Stimulated activated CD8-positive, alpha-beta memory T cell treated with anti-CD3 and anti-CD28 coated beads, Interleukin-2, amount 100 ng/mL, for 1 hour (primary cell): ENCODE measurements around the gene CD36.

Source experiments
- DNase-seq, 2 donors: peaks; one replicate each; pipeline ENCODE4 v3.0.0-alpha.2; 2020; ENCODE audit warnings: low read depth in 2 of 2

The CD36 gene

DNA sequence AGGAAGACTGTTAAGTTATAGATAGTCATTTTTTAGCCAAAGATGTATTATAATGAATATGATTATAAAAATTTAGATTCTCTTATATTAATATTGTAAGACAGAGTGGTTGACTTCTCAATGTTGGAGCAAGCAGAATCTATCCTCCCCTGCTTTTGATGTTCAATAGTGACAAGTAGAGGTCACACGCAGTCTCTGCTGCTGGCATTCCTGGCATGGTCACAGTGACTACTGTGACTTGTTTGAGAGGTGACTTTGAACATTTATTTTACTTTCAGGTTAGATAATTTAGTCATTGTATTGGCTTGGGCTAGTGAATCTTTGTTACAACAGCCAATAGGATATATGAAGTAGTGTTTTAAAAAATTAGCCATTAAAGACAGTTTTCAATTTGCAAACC lies 13.7 kb upstream of the CD36 start:
- no peak for DNase-seq

DNA sequence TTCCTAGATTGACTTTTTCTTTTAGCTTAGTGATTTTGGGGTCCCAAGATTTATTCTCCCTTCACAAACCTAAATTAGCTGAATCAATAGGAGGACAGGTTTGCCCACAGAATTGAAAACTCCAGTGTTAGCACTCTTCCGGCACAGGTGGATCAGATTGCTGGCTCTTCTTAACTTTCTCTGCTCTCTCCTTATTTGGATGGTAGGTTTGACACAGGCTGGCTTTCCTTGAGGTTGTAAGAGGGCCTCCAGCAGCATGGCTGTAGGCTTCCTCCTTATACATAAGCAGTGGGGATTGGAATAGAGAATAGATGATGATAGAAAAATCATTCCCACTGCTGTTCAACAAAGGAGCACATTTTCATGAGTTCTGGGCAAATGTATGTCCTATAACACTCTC lies 9.4 kb upstream of the CD36 start:
- no peak for DNase-seq

DNA sequence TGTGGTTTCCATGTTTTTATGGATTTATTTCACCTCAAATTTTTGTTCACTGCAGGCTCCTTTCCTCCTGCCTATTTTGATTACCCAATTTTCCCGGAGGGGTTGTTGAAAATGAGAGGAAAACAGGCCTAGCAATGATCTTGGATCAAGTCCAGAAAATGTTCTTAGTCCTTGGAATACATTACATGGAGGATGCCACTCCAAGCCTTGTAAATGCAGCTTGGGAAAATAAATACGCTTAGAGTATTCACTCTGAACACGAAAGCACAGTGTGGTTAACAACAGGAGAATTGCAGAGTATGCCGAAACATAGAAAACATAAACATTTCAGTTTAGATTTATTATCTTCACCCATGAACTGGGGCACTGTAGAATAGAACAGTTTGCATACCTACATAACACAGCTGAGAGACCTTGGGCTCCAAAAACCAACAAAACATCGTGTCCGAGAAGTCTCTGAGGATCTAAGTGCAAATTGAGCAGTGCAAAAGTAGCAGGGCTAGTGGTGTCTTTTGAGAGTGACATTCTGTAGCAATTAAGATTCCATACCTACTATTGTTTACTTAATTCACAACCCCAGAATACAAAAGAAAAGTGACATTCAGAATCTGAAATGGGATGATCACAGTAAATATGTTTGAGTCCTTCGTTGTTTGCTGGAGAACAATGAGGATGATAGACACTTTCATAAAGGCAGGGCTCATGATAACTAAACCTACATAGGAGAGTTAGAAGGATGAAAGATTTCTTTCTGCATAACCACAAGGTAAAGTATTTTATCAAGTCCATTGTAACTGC lies 7.6 kb upstream of the CD36 start:
- no peak for DNase-seq

DNA sequence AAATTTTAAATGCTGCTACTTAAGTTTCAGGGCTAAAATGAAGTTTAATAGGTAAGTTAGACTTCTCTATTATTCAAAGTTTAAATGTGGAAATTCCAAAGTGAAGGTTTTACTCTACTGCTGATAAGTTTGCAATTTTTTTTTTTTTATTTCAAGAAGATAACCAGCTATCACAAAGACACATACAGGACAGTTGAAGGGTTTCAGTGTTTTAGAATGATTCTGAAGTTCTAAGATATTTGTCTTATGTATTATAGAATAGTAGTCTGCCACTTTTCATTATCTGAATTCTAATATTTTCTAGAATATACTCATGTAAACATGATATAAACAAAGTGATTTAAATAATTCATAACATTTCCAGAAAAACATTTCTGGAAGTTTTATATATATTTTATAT lies 7.0 kb upstream of the CD36 start:
- DNase-seq: no peak

DNA sequence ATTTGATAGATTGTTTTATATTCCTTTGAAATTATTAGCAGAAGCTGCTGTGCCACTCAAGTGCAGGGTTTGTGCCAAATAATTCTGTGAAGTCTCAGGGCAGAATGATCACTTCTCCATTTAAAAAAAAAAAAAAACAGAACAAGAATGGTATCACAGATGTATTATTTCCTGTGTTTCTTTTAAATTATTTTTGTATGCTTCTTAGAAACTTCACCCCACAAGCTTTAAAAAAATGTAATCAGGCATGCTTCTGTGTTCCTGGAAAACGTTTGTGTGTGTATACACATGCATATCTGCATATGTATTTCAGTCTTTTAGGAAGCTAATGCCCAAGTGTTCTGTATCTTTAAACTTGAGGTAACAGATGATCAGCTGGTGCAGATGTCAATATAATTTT lies 6.3 kb upstream of the CD36 start:
- no peak for DNase-seq

DNA sequence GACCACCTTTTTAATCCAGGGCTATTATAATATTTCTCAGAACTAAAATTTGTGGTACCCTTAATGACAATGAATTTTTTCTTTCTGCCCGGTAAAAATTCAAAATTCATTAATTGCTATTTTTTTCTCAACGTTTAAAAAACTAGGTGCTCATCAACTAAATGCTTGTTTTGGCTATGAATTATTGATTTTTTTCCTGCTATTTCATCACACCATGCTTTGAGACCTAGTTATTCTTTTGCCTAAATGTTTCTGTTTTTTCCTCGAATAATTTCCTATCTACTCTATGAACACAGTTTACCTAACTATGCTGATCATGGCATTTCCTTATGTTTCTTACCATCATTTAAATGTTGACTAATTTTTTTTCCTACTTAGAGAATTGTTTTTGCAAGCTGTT lies 5.6 kb upstream of the CD36 start:
- DNase-seq: no peak

DNA sequence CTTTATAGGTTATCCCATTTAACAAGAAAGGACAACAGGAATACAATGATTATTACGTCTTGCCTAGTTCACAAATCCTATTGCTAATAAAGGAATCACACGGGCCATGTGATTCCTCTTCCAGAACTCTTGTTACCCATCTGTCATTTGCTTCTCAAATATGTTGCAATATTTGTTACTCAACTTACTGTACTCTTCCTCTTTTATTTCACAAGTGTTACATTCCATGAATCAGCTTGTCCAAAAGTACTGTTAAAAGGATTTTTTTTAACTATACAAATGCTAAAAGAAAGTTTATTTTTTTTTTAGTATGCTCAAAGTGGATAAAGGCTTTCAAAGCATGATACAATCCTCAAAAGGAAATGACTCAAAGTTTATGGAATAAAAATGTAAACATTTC lies 3.9 kb upstream of the CD36 start:
- DNase-seq: no peak

DNA sequence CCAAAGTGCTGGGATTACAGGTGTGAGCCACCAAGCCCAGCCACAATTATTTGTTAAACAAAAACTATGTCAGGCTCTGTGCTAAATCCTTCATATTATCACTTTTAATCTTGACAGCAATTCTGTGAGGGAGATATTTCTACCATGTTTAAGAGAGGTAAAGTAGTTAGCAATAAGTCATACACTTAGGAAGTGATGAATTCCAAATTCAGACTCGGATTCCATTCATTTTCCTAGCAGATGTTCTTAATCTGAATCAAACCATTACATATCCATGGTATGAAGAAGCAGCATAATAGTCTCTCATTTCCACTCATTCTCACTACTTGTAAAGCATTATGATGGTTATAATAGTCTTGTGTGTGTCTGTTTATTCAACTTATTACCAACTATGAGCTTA lies 2.9 kb upstream of the CD36 start:
- DNase-seq: no peak

DNA sequence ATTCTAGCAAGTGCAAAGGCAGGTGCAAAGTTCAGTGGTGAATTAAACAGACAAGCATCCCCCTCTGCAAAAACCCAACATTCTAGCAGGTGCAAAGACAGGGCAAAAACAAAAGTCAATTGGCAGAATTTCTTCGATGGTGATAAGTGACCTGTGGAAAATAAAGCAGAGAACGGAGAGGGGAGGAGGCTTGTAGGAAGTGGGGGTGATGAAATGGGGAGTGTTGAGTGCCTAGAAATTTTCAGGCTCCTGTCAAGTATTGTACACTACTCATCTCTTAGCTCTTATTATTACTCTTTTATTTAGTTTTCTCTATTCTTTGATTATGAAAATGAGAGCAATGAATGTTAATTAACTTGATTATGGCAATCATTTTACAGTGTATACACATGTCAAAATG lies 2.4 kb upstream of the CD36 start:
- DNase-seq: no peak

DNA sequence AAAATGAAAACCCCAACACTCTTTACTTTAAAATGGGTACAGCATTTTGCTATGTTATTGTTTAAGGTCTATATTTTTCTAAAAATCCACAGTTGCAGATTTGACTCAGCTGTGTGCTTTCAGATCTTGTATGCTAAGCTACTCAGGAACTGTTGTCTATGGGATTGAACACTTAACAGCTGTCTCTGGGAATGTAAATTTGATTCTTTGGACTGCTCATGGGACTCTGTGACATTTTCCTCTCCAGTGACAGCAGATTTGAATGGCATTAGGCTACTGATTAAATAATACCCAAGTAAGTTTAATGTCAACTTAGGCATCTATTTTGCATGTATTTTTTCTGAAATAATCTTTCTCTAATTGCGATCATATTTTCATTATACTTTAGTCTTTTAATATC lies 1.7 kb upstream of the CD36 start:
- DNase-seq: no peak

DNA sequence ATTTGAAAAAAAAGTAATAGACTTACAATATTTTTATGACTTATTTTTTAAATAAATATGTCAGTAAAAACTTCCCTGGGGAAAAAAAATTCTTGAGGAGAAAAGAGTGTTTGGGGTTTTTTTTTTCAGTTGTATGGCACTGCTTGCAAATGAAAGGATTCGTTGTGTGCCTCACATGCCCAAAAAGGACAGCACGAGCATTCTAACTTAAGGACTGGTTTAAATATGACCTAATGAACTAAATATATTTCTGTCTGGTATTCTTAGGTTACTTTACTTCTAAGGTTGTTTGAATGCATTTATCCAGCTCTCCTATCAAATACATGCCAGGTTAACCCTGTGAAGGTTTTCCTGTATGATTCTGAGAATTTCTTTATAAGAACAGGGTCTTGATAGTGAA lies 988 bp upstream of the CD36 start:
- no peak for DNase-seq

DNA sequence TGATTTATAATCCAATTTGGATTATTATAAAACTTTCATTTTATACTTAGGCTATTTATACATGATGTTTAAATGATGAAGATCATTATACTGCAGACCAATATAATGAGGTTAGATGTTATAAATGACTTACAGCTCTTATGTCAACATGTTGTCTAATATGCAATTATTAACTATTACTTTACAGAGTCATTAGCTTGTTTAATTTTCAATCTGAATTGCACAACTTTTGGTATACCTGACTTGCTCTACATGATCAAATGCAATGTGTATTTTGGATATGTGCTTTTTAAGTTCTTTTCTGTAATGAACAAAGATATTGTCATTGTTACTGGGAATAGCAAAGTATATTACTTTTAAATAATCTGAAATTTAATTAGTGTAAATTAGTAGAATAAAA lies 569 bp downstream of the CD36 start:
- DNase-seq: no peak

DNA sequence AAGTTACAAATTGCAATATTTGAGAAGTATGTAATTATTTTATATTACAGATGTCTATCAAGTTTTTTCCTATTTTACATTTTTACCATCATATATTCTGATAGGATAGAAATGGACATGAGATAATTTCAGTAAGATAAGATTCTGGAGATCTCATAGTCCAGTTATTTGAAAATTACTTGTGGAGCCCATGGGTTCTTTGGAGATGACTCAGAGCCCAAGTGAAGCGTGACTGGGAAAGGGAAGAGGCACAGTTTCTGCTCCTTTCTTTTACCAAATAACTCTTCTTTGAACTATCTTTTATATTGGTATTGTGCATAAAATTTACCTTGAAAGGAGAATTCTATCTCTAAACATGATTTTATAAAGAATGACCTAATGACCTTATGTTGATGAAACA lies 2.4 kb downstream of the CD36 start:
- no peak for DNase-seq

DNA sequence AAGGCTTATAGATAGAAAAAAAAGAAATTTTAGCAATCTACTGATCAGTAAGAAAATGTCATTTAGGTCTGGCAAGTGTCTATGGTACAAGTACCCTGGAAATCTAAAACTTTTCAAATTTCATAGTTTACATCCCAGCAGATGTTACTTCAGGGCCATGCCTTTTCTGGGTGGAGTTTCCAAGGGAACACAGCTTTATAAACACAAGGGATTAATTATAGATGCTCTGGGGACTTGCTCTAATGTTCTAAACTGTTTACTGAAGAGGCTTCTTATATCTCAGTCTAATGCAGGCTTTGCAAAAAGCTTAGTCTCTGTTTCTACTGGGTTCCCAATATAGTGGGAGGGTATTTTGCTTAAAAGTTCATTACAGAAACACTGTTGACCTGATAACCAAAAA lies 3.1 kb downstream of the CD36 start:
- DNase-seq: no peak

DNA sequence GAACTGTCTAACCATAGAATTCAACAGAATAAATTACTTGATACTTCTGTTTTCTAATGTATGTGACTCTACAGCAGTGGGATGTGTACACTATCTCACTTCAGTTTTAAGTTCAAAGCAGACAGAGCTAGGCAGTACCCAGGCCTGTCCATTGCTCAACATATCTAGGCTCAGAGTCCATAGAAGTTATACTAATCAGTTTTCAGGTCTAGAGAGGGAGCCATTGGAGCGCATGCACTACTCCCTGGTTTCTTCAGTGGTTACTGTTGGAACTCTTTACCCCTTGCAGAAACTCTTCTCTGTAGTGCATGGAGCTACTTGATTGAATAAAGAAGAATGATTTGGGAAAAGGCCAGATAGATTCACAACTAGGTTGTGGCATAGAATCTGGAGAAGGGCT lies 4.4 kb downstream of the CD36 start:
- no peak for DNase-seq

DNA sequence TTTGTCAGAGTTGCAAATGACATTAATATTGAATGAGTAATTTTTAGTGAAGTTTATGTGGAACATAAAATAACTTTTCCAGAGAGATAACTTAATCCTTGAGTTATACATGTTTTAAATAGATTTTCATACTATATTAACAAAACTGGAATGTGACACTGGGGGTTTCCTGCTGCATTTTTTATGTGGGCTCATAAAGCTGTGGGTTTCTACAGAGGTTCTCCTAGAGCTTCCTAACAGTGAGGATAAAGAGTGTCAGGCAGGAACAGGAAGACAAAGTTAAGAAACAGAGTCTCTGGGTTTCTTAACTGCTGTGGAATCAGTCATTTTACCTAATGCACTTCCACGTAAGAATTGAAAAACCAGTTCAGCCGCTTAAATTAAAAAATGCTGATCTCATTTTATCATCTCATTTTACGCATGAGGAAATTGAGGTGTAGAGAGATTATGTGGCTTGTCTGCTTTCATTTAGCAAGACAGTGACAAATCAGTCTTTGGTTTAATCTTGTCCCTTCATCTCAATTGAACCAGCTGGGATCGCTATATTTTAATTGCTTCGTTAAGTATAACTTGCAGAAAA lies 5.0 kb downstream of the CD36 start:
- DNase-seq: no peak

DNA sequence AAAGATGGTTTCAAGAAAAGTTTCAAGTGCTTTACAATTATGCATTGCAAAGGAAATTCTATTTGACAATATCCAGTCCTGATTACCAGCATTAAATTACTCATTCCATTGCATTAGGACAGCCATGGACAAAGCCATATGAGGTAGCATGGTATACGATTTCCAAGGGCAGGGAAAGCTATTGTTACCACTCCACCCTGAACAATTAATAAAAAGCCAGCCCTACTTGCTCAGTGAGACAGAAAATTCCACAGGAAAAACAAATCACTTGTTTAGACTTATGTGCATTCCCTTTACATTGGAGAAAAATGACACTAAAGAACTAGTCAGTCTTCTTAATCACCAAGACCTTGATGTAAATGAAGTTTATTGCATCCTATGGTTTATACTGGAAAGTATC lies 5.6 kb downstream of the CD36 start:
- no peak for DNase-seq

DNA sequence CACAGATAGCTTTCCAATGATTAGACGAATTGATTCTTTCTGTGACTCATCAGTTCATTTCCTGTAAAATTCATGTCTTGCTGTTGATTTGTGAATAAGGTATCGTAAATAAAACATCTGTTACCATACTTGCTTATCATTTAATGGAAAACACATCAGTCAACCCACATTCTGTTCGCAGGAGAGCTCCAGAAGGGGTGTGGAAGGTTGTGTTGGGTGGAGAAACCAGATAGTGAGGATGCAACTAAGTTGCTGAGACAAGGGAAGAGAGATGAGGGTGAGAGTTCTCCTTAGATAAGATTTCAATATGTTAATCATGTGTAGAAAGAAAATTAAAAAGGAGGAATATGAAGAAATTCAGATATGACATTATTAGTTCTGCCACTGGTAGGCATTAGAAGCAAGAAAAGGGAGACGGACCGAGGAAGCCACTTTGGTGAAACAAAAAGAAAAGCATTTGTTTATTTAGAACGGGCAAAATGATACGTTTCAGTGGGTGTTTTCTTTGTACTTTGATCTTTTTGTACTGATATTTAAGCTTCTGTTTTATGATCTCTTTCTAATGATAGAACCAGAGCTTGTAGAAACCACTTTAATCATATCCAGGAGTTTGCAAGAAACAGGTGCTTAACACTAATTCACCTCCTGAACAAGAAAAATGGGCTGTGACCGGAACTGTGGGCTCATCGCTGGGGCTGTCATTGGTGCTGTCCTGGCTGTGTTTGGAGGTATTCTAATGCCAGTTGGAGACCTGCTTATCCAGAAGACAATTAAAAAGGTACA lies 7.8 kb downstream of the CD36 start:
- DNase-seq: no peak

DNA sequence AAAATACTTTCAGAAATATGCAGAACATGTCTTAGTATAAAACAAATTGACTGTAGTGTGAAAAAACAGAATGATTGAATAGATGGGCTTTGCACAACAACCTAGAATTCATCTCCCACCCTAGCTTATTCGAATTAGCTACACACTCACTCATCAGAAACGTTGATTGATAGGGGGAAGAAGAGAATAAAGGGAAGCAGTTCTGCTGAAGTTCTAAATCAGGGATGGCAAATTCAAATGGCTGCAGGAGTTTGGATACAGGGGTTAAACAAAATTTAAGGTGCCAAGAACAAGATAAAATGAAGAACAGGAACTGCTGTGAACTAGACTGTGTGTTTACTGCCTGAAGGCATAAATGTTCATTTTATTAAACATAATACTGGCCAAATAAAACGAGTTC lies 9.0 kb downstream of the CD36 start:
- DNase-seq: no peak

DNA sequence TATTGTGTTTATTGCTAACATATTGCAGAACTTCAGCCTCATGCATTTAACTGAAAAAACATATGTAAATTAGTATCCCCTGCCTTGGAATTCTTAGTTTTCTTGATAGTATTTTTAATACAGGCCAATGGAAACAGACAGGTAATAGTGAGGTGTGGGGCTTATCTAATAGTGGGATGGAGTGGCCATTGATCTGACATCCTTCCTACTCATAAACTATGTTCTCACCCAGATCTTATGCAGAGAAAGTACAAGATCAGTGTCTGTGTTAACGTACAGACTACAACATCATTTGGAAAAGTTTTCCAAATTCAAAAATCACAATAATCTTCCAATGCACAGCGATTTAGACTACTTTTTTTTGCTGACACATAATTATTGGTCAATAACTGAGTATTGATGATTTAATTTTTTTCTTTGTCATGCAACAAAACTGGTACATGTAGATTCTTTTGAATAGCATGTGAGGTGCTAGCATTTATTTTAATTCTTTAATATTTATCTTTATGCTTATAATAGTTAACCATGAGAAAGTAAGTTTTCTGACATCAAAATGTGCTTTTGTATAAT lies 9.7 kb downstream of the CD36 start:
- no peak for DNase-seq

DNA sequence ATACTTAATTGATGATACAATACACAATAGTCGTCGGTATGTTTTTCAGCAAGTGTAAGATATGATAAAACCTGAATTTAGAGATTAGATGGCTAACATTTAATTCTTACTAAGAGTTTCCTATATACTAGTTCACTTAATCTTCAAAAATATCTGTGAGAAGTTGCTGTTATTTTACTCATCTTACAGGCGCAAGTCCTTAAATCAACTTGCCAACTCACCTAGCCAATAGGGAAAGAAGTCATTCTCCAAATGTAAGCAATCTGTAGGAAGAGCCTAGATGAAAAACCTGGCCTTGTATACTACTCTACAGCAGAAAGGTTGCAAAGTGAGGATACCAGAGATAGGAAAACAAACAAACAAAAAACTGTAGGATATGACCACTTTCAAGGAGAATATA lies 10.6 kb downstream of the CD36 start:
- DNase-seq: no peak

DNA sequence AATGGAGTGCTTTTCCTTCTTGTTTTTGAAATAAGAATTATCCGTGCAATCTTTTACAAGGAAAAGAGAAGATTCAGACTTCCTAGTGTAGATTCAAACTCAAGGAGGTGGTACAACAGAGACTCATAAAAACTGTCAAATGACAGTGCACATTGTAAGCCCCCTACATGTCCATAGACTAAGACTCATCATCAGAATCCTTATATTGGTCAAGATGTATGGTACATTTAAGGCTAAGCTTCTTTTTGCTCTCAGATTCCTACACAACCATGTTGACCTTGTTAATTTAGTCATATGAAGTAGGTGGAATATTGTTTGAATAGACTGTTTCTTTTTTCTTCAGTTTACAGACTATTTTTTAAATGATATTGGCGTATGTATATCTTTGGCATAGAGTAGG lies 11.6 kb downstream of the CD36 start:
- DNase-seq: no peak

DNA sequence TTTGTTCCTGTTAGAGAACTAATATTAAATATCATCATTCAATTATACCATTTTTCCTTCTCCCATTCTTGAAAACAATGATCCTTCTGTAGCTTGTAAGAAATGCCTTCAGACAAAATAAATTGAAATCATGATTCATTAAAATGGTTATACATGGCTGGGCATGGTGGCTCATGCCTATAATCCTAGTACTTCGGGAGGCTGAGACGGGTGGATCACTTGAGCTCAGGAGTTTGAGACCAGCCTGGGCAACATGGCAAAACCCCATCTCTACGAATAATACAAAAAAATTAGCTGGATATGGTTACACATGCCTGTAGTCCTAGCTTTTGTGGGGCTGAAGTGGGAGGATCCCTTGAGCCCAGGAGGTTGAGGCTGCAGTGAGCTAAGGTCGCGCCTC lies 13.0 kb downstream of the CD36 start:
- DNase-seq: no peak
